HFFc6 (cell line): ENCODE data around the gene CDK11B. TPM values are rescaled to one million over a fixed set of nuclear protein-coding genes. Genes with fewer than 3 reads are reported as not detected.

Source experiments
- DNase-seq: peaks from one replicate; pipeline ENCODE4 v3.0.0-alpha.2; 2018
- H3K27ac Mint-ChIP-seq: 2 replicates; pipeline ENCODE4 v1.8.0; 2020; ENCODE audit warnings: mild to moderate bottlenecking, mixed read lengths
- H3K27me3 Mint-ChIP-seq: 2 replicates; pipeline ENCODE4 v1.8.0; 2021; ENCODE audit warnings: mild to moderate bottlenecking, moderate library complexity, mixed read lengths; ENCODE audit not compliant: insufficient read depth
- H3K36me3 Mint-ChIP-seq: 2 replicates; pipeline ENCODE4 v1.8.0; 2021; ENCODE audit warnings: low read depth, mixed read lengths
- H3K4me1 Mint-ChIP-seq: 2 replicates; pipeline ENCODE4 v1.8.0; 2020; ENCODE audit warnings: low read depth, mixed read lengths
- H3K4me3 Mint-ChIP-seq: 2 replicates; pipeline ENCODE4 v1.8.0; 2020; ENCODE audit warnings: mild to moderate bottlenecking, moderate library complexity, mixed read lengths
- H3K9me3 Mint-ChIP-seq: 2 replicates; pipeline ENCODE4 v1.8.0; 2020; ENCODE audit warnings: mild to moderate bottlenecking, mixed read lengths
- CTCF ChIP-seq: fragments of 200-600 bp; sonication (generic); IDR thresholded peaks from 2 replicates; pipeline ENCODE4 v1.5.0; 2021; ENCODE audit warnings: antibody characterized with exemption, mild to moderate bottlenecking
- total RNA-seq, 6 experiments: library from RNA; stranded (reverse); fragmentation: NEBNext Ultra II Directional; extraction: Animal tissue kit (Norgen Biotek cat#: 25700); gene quantifications; 2 replicates in 1 of 6; 3 replicates in 5 of 6; pipeline ENCODE4 v1.2.3, GENCODE V29; 2021

CDK11B gene
- total RNA-seq, 6 experiments from 2014 or later = 21.6 to 27.5 (median 24.8) TPM

DNA sequence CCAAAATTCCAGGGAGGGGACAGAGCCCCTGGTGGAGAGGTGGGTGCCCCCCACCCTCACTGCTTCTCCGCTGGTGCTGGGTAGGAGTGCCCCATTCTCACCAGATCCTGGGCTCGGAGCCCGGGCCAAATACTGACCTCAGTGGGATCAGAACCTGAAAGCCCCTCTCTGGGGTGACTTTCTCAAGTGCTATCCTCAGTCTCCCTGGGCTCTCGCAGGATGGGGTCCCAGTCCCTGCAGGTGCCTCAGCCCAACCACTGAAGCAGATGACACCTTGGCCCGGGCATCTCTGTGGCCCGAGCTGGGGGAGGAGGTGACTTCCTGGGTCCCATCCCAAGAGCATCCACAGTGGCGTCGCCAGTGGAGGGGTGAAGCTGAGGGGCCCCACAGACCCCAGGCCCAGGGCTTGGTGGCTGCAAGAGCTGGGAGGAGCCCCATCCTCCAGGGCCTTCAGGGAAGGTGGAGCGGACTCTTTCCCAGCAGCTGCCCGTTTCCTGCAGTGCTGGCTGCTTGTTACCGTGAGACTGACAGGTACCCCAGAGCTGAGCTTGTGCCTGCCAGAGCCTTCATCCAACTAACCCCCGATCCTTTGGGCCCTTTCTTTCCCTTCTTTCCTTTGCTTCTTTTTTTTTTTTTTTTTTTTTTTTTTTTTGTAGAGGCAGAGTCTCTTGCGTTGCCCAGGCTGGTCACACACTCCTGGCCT is 55.0 kb downstream of the CDK11B start:
- Mint-ChIP-seq H3K4me1 (no peaks in the 10 kb centered on the region), H3K27ac (no peak overlapping the region), H3K4me3 (no peak overlapping the region), H3K27me3 (peaks cover 8% of the 10 kb centered on the region; the same call in 1 of the 2 replicates), H3K9me3 (no peaks in the 10 kb centered on the region), H3K36me3 (no peaks in the 10 kb centered on the region)
- TF ChIP-seq CTCF = no peak
- DNase-seq = no peak

DNA sequence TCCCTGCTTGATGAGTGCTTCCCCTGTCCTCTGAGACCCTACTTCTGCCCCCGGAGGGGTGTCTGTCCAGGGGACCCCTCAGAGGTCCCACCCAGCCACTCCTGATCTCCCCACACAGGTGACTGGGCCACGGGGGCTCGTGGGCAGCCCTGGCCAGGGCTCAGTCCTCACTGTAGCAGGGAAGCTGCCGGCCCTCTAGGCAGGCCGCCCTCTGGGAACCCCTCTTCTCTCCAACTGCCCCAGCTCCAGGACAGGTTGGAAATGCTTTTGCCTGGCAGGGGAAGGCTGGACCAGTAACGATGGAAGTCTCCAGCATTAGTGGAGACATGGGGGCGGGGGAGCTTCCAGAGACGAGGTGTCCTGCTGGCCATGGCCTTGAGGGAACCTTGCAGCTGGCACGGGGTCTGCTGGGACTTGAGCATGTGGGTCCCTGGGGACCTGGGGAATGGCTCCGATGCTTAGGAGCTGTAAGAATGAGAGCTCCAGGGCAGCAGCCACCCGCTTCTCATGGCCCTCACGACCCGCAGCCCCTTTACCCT is 55.8 kb downstream of the CDK11B start:
- DNase-seq = no peak
- TF ChIP-seq CTCF = no peak
- H3K27ac Mint-ChIP-seq = no peak overlapping the region
- H3K4me1 Mint-ChIP-seq = no peaks in the 10 kb centered on the region
- H3K36me3 Mint-ChIP-seq = no peaks in the 10 kb centered on the region
- H3K9me3 Mint-ChIP-seq = no peaks in the 10 kb centered on the region
- H3K27me3 Mint-ChIP-seq = peaks cover 11% of the 10 kb centered on the region; the same call in 1 of the 2 replicates
- no peak overlapping the region for H3K4me3 Mint-ChIP-seq

GRCh38 chr1:1602304-1602967 is 56.4 kb downstream of the CDK11B start:
- no peak overlapping the region for H3K27ac Mint-ChIP-seq
- DNase-seq = no peak
- no peaks in the 10 kb centered on the region for H3K36me3 Mint-ChIP-seq
- no peak overlapping the region for H3K4me3 Mint-ChIP-seq
- no peak for TF ChIP-seq CTCF
- H3K9me3 Mint-ChIP-seq = no peaks in the 10 kb centered on the region
- H3K27me3 Mint-ChIP-seq = peaks cover 15% of the 10 kb centered on the region
- H3K4me1 Mint-ChIP-seq = no peaks in the 10 kb centered on the region

- Mint-ChIP-seq H3K4me1 (no peaks in the 10 kb centered on the region), H3K27ac (no peak overlapping the region), H3K36me3 (no peaks in the 10 kb centered on the region), H3K9me3 (no peaks in the 10 kb centered on the region), H3K4me3 (no peak overlapping the region), H3K27me3 (peaks cover 15% of the 10 kb centered on the region)
- no peak for DNase-seq
- TF ChIP-seq CTCF = no peak
Observed at GRCh38 chr1:1601564-1602303, 57.1 kb downstream of the CDK11B start.

DNA sequence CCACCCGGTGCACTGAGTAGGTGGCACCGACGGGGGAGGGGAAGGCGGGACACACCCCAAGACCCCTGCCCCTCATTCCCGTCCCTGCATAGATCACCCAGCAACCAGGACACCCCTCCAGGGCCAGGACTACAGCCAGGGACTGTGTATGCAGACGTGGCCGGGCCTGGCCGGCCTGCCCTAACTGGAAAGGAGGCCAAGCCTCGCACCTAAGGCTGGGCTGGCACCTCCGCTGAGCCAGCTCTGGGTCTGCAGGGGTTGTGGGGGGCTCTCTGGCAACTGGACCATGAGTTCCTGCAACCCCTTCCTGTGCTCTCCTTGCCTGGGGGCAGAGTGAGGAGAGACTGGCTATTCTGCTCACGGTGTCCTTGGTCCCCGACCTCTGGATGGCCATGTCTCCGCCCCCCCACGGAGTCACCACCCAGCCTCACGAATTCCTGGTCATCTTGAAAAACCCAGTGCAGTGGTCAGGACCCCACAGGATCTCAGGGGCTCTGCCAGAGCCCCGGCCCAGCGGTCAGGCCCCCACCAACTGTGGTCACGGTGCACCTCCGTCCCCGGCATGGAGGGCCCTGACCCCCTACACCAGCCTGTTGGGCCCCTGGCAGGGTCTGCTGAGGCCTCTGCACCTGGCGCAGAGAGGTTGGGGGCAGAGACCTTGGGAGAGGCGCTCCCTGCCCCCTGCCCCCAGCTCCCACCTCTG is 57.8 kb downstream of the CDK11B start:
- no peak for TF ChIP-seq CTCF
- H3K27me3 Mint-ChIP-seq = peaks cover 13% of the 10 kb centered on the region
- no peaks in the 10 kb centered on the region for H3K4me1 Mint-ChIP-seq
- no peak for DNase-seq
- no peak overlapping the region for H3K4me3 Mint-ChIP-seq
- H3K27ac Mint-ChIP-seq = no peak overlapping the region
- H3K9me3 Mint-ChIP-seq = no peaks in the 10 kb centered on the region
- no peaks in the 10 kb centered on the region for H3K36me3 Mint-ChIP-seq
